ENCODE data around the gene ARHGAP25. TPM values are rescaled to one million over a fixed set of nuclear protein-coding genes. Genes with fewer than 3 reads are reported as not detected.

Gene ARHGAP25
- total and polyA plus RNA-seq, 4 donors: 17.1 to 43.0 (median 22.6) TPM

- TF ChIP-seq CTCF (IDR thresholded peaks at IDR 0.05; ENCODE audit: control extremely low read depth, extremely low read depth): no peak
- Histone ChIP-seq H3K9ac (ENCODE audit: insufficient read depth in 1 of 2, low read length in 2 of 2) (no peak overlapping the region), H3K36me3 (ENCODE audit: control insufficient read depth in 4 of 4, insufficient read depth in 4 of 4, low read length in 4 of 4) (no peaks in the 10 kb centered on the region), H3K4me3 (no peak overlapping the region), H3K27me3 (ENCODE audit: control insufficient read depth in 3 of 3, insufficient read depth in 3 of 3, low read length in 2 of 3) (no peaks in the 10 kb centered on the region), H3K27ac (ENCODE audit: low read depth in 1 of 2, low read length in 1 of 2) (peak overlapping the region in 1 of 2 donors; percentile 42), H3K4me1 (ENCODE audit: control insufficient read depth in 5 of 5, insufficient read depth in 5 of 5, low read length in 5 of 5) (peaks cover 0 to 1% (median 0%) of the 10 kb centered on the region in 5 donors), H3K9me3 (ENCODE audit: control insufficient read depth in 4 of 4, insufficient read depth in 3 of 4, low read length in 3 of 4) (no peaks in the 10 kb centered on the region)
- DNase-seq (no peak), ATAC-seq (ENCODE audit: insufficient read depth, low FRiP score) (no peak)
- WGBS, 2 donors: 74 to 80% methylated on average over 6 of the region's 6 CpGs
These were observed 5.2 kb downstream of the ARHGAP25 start for GRCh38 chr2:68739595-68740399.

- no peak for ATAC-seq (ENCODE audit: insufficient read depth, low FRiP score)
- peak overlapping the region in 1 of 2 donors; percentile 42 for H3K27ac ChIP-seq (ENCODE audit: low read depth in 1 of 2, low read length in 1 of 2)
These were observed 5.8 kb downstream of the ARHGAP25 start for GRCh38 chr2:68740400-68740914.

GRCh38 chr2:68741238-68741637, 6.6 kb downstream of the ARHGAP25 start:
- no peak for TF ChIP-seq CTCF (IDR thresholded peaks at IDR 0.05; ENCODE audit: control extremely low read depth, extremely low read depth)
- Histone ChIP-seq H3K27ac (ENCODE audit: low read depth in 1 of 2, low read length in 1 of 2) (peak overlapping the region; percentile 1 to 43), H3K9ac (ENCODE audit: insufficient read depth in 1 of 2, low read length in 2 of 2) (no peak overlapping the region), H3K9me3 (ENCODE audit: control insufficient read depth in 4 of 4, insufficient read depth in 3 of 4, low read length in 3 of 4) (no peaks in the 10 kb centered on the region), H3K4me1 (ENCODE audit: control insufficient read depth in 5 of 5, insufficient read depth in 5 of 5, low read length in 5 of 5) (peaks cover 0 to 1% (median 0%) of the 10 kb centered on the region in 5 donors), H3K4me3 (no peak overlapping the region), H3K27me3 (ENCODE audit: control insufficient read depth in 3 of 3, insufficient read depth in 3 of 3, low read length in 2 of 3) (no peaks in the 10 kb centered on the region), H3K36me3 (ENCODE audit: control insufficient read depth in 4 of 4, insufficient read depth in 4 of 4, low read length in 4 of 4) (no peaks in the 10 kb centered on the region)
- no peak for DNase-seq
- ATAC-seq (ENCODE audit: insufficient read depth, low FRiP score): no peak
- WGBS, 2 donors: 46 to 60% methylated on average over 3 of the region's 3 CpGs

More at GRCh38 chr2:68740400-68740914, 5.8 kb downstream of the ARHGAP25 start:
- Histone ChIP-seq H3K4me1 (ENCODE audit: control insufficient read depth in 5 of 5, insufficient read depth in 5 of 5, low read length in 5 of 5) (peaks cover 0 to 1% (median 0%) of the 10 kb centered on the region in 5 donors), H3K9ac (ENCODE audit: insufficient read depth in 1 of 2, low read length in 2 of 2) (no peak overlapping the region), H3K27me3 (ENCODE audit: control insufficient read depth in 3 of 3, insufficient read depth in 3 of 3, low read length in 2 of 3) (no peaks in the 10 kb centered on the region), H3K9me3 (ENCODE audit: control insufficient read depth in 4 of 4, insufficient read depth in 3 of 4, low read length in 3 of 4) (no peaks in the 10 kb centered on the region), H3K4me3 (no peak overlapping the region), H3K36me3 (ENCODE audit: control insufficient read depth in 4 of 4, insufficient read depth in 4 of 4, low read length in 4 of 4) (no peaks in the 10 kb centered on the region)
- 36 to 41% methylated on average over 2 of the region's 2 CpGs for WGBS, 2 donors
- no peak for DNase-seq
- no peak for TF ChIP-seq CTCF (IDR thresholded peaks at IDR 0.05; ENCODE audit: control extremely low read depth, extremely low read depth)

Measured in lung (tissue), 12 donors.